ENCODE results near the gene GJA3. TPM values are rescaled to one million over a fixed set of nuclear protein-coding genes. Genes with fewer than 3 reads are reported as not detected.
"Not testable (repeated sequence)": the region's sequence is repeated elsewhere in the genome, so short reads cannot be mapped to it uniquely, and the experiment has no call there.

The GJA3 gene
- total RNA-seq, 1 donor from 2014 or later = 17.6 TPM

GRCh38 chr13:20161951-20162300 lies 1.1 kb upstream of the GJA3 start:
- H3K9me3 ChIP-seq (replicated peaks) = no peaks in the 10 kb centered on the region
- DNase-seq = no peak
- peak overlapping the region; percentile 74 for H3K4me3 ChIP-seq
- H3K27ac ChIP-seq (replicated peaks) = peak overlapping the region; percentile 82
- H3K4me1 ChIP-seq = peaks cover 28% of the 10 kb centered on the region
- intact Hi-C loops (cut with micrococcal nuclease) = loop anchor here (10.0 kb wide), 1 partner anchor 127 kb away; no protein-coding TSS in a partner anchor
- H3K36me3 ChIP-seq = no peaks in the 10 kb centered on the region
- H3K27me3 ChIP-seq (ENCODE audit: low read depth) = peaks cover 95% of the 10 kb centered on the region
- TF ChIP-seq, protein P1, sequence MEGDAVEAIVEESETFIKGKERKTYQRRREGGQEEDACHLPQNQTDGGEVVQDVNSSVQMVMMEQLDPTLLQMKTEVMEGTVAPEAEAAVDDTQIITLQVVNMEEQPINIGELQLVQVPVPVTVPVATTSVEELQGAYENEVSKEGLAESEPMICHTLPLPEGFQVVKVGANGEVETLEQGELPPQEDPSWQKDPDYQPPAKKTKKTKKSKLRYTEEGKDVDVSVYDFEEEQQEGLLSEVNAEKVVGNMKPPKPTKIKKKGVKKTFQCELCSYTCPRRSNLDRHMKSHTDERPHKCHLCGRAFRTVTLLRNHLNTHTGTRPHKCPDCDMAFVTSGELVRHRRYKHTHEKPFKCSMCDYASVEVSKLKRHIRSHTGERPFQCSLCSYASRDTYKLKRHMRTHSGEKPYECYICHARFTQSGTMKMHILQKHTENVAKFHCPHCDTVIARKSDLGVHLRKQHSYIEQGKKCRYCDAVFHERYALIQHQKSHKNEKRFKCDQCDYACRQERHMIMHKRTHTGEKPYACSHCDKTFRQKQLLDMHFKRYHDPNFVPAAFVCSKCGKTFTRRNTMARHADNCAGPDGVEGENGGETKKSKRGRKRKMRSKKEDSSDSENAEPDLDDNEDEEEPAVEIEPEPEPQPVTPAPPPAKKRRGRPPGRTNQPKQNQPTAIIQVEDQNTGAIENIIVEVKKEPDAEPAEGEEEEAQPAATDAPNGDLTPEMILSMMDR (IDR thresholded peaks at IDR 0.05; ENCODE audit: borderline replicate concordance) = no peak

GRCh38 chr13:20161275-20161950 lies 561 bp upstream of the GJA3 start:
- peaks cover 95% of the 10 kb centered on the region for H3K27me3 ChIP-seq (ENCODE audit: low read depth)
- intact Hi-C loops (cut with micrococcal nuclease) = loop anchor here (10.0 kb wide), 1 partner anchor 127 kb away; no protein-coding TSS in a partner anchor

GRCh38 chr13:20159646-20160305 lies 1.1 kb downstream of the GJA3 start:
- Histone ChIP-seq H3K4me1 (peaks cover 28% of the 10 kb centered on the region), H3K4me3 (peak overlapping the region; percentile 74), H3K9me3 (replicated peaks) (no peaks in the 10 kb centered on the region), H3K36me3 (no peaks in the 10 kb centered on the region), H3K27ac (replicated peaks) (peak overlapping the region; percentile 82), H3K27me3 (ENCODE audit: low read depth) (peaks cover 97% of the 10 kb centered on the region)
- TF ChIP-seq, protein P1 (IDR thresholded peaks at IDR 0.05; ENCODE audit: borderline replicate concordance) = no peak
- no peak for DNase-seq
- intact Hi-C loops (cut with micrococcal nuclease) = loop anchor here (10.0 kb wide), 1 partner anchor 125 kb away; no protein-coding TSS in a partner anchor

More at GRCh38 chr13:20161275-20161950, 561 bp upstream of the GJA3 start:
- peak overlapping the region; percentile 82 for H3K27ac ChIP-seq (replicated peaks)
- no peaks in the 10 kb centered on the region for H3K36me3 ChIP-seq
- DNase-seq = no peak
- peaks cover 28% of the 10 kb centered on the region for H3K4me1 ChIP-seq
- no peaks in the 10 kb centered on the region for H3K9me3 ChIP-seq (replicated peaks)
- H3K4me3 ChIP-seq = peak overlapping the region; percentile 74
- TF ChIP-seq, protein P1 (IDR thresholded peaks at IDR 0.05; ENCODE audit: borderline replicate concordance) = no peak

DNA sequence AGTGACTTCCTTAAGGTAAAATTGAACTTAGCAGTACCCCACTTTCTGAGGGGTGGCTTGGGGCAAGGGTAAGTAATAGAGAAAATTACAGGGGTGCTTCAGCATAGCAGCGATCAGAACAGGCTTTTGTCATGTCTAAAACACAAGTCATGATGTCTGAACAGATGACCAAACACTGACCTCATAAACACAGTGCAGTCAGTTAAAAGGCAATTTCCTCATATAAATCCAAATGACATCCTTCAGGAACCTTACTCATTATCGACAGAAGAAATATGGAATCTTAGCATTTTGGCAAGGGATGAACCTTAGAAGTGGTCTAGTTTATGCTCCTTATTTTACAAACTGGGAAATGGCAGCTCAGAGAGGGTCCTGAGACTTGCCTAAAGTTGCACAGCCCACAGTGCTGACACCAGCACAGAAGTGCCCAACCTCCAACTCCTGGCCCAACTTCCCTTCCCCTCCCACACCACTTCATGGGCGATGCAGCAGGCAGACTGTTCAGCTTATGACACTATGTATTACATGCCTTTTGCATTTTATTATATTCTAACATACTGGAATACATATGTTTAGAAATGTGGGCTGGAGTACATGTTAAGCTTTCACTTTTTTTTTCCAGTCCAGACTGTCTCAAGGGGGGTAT lies 3.6 kb downstream of the GJA3 start:
- no peaks in the 10 kb centered on the region for H3K36me3 ChIP-seq
- TF ChIP-seq, protein P1 (IDR thresholded peaks at IDR 0.05; ENCODE audit: borderline replicate concordance) = no peak
- intact Hi-C loops (cut with micrococcal nuclease) = no loop called here
- no peaks in the 10 kb centered on the region for H3K9me3 ChIP-seq (replicated peaks)
- peaks cover 28% of the 10 kb centered on the region for H3K4me1 ChIP-seq
- no peak for DNase-seq
- no peak overlapping the region for H3K27ac ChIP-seq (replicated peaks)
- peaks cover 76% of the 10 kb centered on the region for H3K27me3 ChIP-seq (ENCODE audit: low read depth)
- no peak overlapping the region for H3K4me3 ChIP-seq

- peaks cover 73% of the 10 kb centered on the region for H3K27me3 ChIP-seq (ENCODE audit: low read depth)
- H3K36me3 ChIP-seq = no peaks in the 10 kb centered on the region
- intact Hi-C loops (cut with micrococcal nuclease) = no loop called here
- TF ChIP-seq, protein P1 (IDR thresholded peaks at IDR 0.05; ENCODE audit: borderline replicate concordance) = no peak
- H3K9me3 ChIP-seq (replicated peaks) = no peaks in the 10 kb centered on the region
- H3K4me3 ChIP-seq = no peak overlapping the region
- peaks cover 24% of the 10 kb centered on the region for H3K4me1 ChIP-seq
- DNase-seq = no peak
- H3K27ac ChIP-seq (replicated peaks) = no peak overlapping the region
These were observed 4.2 kb downstream of the GJA3 start for GRCh38 chr13:20156702-20157101.

GRCh38 chr13:20153290-20153689 lies 7.6 kb downstream of the GJA3 start:
- DNase-seq; H3K36me3 ChIP-seq; H3K27ac ChIP-seq (replicated peaks); intact Hi-C loops (cut with micrococcal nuclease); H3K4me3 ChIP-seq; H3K9me3 ChIP-seq (replicated peaks): not testable (repeated sequence)
- H3K27me3 ChIP-seq (ENCODE audit: low read depth) = peaks cover 71% of the 10 kb centered on the region
- H3K4me1 ChIP-seq = peaks cover 23% of the 10 kb centered on the region
